GM23248 (cell line): ENCODE data around the gene OPHN1.

Experiments
- EZH2 ChIP-seq: fragments of 200-600 bp; sonication (generic); IDR thresholded peaks from 2 replicates; pipeline ENCODE4 v1.6.1; 2018; ENCODE audit warnings: antibody characterized with exemption, mild to moderate bottlenecking; ENCODE audit not compliant: insufficient read depth, poor library complexity, severe bottlenecking
- EZH2phosphoT487 ChIP-seq: fragments of 200-600 bp; sonication (generic); IDR thresholded peaks from 2 replicates; pipeline ENCODE4 v1.6.1; 2018; ENCODE audit warnings: antibody characterized with exemption, moderate library complexity, mild to moderate bottlenecking, low read depth; ENCODE audit not compliant: insufficient read depth

GRCh38 chrX:68114573-68115129 is 318.6 kb downstream of the OPHN1 start:
- no peak for TF ChIP-seq EZH2phosphoT487
- TF ChIP-seq EZH2 = no peak
